ENCODE data around the gene PPP1R1B.

PPP1R1B gene

DNA sequence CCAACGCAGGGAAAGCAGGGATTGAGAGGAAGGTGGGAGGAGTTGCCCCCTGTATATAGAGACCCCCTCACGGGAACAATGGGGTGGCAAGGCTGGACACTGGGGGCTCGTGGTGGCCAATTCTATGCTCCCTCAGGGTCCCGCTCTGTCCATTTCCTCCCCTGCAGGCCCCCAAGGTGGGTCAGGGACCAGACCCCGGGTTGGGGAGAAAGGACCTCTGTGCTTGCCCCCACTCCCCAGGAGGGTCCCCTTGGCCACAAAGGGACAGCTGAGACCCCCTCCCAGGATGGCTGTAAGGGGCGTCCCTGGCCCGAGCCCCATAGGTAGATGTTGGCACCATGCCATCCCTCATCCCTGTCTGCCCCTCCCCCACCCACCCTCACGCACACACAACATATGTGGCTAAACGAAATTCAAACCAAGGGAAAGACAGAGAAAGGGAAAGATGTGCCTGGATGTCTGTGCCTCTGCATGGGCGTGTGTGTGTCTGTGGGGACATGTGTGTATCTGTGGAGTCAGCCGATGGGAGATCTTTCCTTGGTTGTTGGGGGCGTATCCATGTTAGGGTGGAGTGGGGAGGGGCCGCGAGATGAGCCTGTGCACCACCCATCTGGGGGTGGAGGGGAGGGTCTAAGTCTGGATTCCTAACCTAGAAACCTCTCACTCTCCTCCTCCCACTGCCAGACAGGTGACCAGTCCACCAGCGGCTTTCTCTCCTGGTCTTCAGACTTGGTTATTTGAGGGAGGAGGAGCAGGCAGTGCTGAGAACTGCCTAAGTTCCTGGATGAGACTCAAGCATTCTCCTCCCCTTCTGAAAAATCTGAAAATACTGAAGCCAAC is 18.4 kb upstream of the PPP1R1B start:
- TF ChIP-seq, protein P1, sequence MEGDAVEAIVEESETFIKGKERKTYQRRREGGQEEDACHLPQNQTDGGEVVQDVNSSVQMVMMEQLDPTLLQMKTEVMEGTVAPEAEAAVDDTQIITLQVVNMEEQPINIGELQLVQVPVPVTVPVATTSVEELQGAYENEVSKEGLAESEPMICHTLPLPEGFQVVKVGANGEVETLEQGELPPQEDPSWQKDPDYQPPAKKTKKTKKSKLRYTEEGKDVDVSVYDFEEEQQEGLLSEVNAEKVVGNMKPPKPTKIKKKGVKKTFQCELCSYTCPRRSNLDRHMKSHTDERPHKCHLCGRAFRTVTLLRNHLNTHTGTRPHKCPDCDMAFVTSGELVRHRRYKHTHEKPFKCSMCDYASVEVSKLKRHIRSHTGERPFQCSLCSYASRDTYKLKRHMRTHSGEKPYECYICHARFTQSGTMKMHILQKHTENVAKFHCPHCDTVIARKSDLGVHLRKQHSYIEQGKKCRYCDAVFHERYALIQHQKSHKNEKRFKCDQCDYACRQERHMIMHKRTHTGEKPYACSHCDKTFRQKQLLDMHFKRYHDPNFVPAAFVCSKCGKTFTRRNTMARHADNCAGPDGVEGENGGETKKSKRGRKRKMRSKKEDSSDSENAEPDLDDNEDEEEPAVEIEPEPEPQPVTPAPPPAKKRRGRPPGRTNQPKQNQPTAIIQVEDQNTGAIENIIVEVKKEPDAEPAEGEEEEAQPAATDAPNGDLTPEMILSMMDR (IDR thresholded peaks at IDR 0.05; ENCODE audit: extremely low read depth, insufficient read depth, missing control alignments): no peak
- in situ Hi-C loops (cut with MboI; ENCODE audit: low pct_unique_long_range_greater_than_20kb, low sequenced_read_pairs, unreplicated experiment): no loop called here
- no peak for DNase-seq (ENCODE audit: low spot score)

DNA sequence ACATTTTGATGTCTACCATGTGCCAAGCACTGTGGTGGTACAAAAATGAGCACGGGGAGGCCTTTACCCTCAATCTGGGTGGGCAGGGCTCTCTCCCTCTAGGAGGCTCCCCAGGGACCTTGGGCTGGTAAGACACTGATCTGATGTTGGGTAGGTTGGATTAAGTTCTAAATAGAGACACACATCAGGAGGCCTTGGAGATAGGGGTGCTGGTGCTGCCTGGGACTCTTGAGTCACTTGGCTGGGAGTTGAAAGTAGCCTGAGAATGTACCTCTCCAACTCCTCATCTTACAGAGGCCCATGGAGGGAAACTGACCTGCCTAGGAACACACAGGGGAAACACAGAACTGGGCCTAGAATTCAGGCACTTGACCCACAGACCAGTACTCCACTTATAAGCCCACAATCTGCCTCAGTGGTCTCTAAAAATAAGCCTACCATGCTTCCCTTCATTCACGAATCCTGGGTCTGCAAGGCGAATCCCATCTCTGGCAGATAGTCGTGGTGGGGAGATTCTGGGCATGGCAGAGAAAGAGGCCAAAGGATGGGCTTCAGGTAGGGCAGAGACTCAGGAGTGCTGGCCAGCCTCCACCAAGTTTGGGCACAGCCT is 17.2 kb upstream of the PPP1R1B start:
- DNase-seq (ENCODE audit: low spot score): no peak
- in situ Hi-C loops (cut with MboI; ENCODE audit: low pct_unique_long_range_greater_than_20kb, low sequenced_read_pairs, unreplicated experiment): no loop called here
- TF ChIP-seq, protein P1 (IDR thresholded peaks at IDR 0.05; ENCODE audit: extremely low read depth, insufficient read depth, missing control alignments): no peak

DNA sequence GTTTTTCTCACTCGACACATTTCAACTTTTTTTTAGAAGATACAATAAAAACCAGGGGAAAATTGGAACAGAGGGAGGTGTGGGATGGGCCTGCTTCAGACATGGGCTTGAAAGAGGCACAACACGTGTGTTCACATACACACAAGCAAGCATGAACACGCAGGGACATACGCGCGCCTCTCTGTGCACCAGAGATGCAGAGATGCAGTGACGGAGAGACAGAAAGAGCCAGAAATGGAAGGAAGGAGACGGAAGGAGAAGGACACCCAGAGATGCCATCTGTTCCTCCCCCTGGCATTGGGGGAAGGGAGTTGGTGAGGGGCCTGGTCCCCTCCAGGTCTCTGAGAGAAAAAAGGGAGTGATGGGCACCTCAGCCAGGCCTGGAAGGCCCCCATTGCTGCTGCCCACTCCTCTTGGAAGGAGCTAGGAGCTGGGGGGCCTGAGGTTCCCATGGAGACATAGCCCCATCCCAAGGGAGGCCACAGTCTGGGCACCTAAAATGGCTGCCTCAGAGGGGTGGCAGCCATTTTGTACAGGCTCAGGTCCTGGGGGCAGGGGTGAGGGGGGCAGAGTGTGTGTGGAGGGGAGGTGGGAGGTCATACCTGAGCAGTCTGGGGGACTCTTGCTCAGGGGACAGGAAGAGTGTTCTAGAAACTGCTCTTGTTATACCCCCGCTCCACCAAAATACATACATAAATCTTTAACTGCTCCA is 15.2 kb upstream of the PPP1R1B start:
- in situ Hi-C loops (cut with MboI; ENCODE audit: low pct_unique_long_range_greater_than_20kb, low sequenced_read_pairs, unreplicated experiment): no loop called here
- TF ChIP-seq, protein P1 (IDR thresholded peaks at IDR 0.05; ENCODE audit: extremely low read depth, insufficient read depth, missing control alignments): no peak
- no peak for DNase-seq (ENCODE audit: low spot score)

DNA sequence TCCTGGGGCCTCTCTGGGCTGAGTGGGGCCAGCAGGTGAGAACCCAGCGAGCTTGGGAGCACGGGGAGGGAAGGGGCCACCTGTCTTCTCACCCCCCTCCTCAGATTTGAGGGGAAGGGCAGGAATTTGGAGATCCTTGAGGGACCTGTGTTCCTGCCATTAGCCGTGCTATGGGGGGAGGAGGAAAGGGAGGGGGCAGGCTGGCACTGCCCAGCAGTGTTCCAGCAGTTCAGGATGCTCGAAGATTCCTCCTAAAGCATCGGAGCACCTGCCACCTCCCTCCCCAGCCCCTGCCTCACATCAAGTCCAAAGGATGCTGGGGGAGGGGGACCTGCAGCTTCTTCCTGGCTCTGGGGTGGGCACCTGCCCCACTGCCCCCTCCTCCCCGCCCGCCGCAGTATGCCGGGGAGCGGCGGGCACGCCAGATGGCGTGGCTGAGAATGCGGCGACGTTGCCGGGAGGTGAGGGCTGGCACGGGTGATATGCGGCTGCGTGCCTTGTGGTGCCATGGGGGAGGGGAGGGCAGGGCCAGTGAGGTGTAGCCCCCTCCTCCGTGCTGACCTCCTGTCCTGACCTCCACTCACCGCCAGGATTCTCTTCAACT is 14.4 kb upstream of the PPP1R1B start:
- in situ Hi-C loops (cut with MboI; ENCODE audit: low pct_unique_long_range_greater_than_20kb, low sequenced_read_pairs, unreplicated experiment): no loop called here
- DNase-seq (ENCODE audit: low spot score): no peak
- TF ChIP-seq, protein P1 (IDR thresholded peaks at IDR 0.05; ENCODE audit: extremely low read depth, insufficient read depth, missing control alignments): no peak

DNA sequence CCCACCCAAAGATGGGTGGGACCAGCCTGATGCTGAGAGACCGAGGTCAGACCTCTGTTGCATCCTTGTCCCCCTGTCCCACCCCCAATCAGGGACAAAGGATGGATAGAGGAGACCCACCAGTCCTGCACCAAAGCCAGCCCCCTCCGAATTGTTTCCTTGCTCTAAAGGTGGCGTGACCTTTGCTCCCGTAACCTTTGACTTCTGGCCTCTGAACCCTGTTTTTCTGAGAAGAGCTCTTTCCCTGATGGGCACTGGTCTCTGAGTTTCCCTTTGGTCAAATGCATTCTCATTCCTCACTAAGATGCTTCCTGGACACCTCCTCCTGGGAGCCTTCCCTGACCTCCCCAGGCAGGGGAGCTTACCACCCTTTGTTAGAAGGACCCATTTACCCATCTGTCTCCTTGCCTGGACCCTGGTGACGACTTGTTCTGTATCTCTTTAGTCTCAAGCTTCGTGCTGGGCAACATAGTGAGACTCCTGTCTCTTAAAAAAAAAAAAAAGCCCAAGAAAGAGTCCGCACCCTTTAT is 13.8 kb upstream of the PPP1R1B start:
- in situ Hi-C loops (cut with MboI; ENCODE audit: low pct_unique_long_range_greater_than_20kb, low sequenced_read_pairs, unreplicated experiment): no loop called here

More for the DNA sequence above, 13.8 kb upstream of the PPP1R1B start:
- TF ChIP-seq, protein P1 (IDR thresholded peaks at IDR 0.05; ENCODE audit: extremely low read depth, insufficient read depth, missing control alignments): no peak
- no peak for DNase-seq (ENCODE audit: low spot score)

Data from GM13977 (cell line).